GM12878 (cell line): ENCODE measurements around the gene FREM2.

ENCODE experiments used
- CHD2 ChIP-seq: IDR thresholded peaks from 2 replicates; pipeline ENCODE4 v1.6.1; 2011; ENCODE audit warnings: low read depth, low read length, improper control_type of control experiment, borderline replicate concordance
- EP300 ChIP-seq, 2 experiments: fragments of 150-350 bp in 1 of 2; IDR thresholded peaks; 2 replicates each; pipeline ENCODE4 v1.6.1; 2011 to 2012; ENCODE audit warnings: low read depth in 2 of 2, low read length in 2 of 2, borderline replicate concordance in 1 of 2, improper control_type of control experiment in 1 of 2, inconsistent platforms in 1 of 2; ENCODE audit not compliant: control insufficient read depth in 1 of 2
- FOS ChIP-seq: IDR thresholded peaks from 3 replicates; pipeline ENCODE4 v1.6.1; 2011; ENCODE audit warnings: borderline replicate concordance; ENCODE audit not compliant: insufficient read length; ENCODE audit errors: extremely low read depth
- HDAC2 ChIP-seq: fragments of 200-600 bp; sonication (generic); IDR thresholded peaks from 2 replicates; pipeline ENCODE4 v1.6.1; 2017
- KDM1A ChIP-seq: fragments of 200-600 bp; sonication (generic); IDR thresholded peaks from 2 replicates; pipeline ENCODE4 v1.6.1; 2016; ENCODE audit warnings: borderline replicate concordance
- KLF5 ChIP-seq: fragments of 450-650 bp; IDR thresholded peaks from 2 replicates; pipeline ENCODE4 v1.6.1; 2014; ENCODE audit warnings: mild to moderate bottlenecking; ENCODE audit not compliant: partially characterized antibody
- POLR2AphosphoS5 ChIP-seq: IDR thresholded peaks from 2 replicates; pipeline ENCODE4 v1.6.1; 2011; ENCODE audit warnings: mild to moderate bottlenecking, low read length, inconsistent platforms
- TF ChIP-seq, protein P1 (sequence below): IDR thresholded peaks from 2 replicates; pipeline ENCODE4 v1.6.1; 2012; ENCODE audit warnings: improper control_type of control experiment, low read depth, low read length; ENCODE audit not compliant: insufficient replicate concordance
- TF ChIP-seq, protein P2 (sequence below): IDR thresholded peaks from 2 replicates; pipeline ENCODE4 v1.6.1; 2012; ENCODE audit warnings: low read length, inconsistent platforms
- TF ChIP-seq, protein P3 (sequence below): fragments of 450-650 bp; IDR thresholded peaks from 2 replicates; pipeline ENCODE4 v1.6.1; 2017; ENCODE audit warnings: mild to moderate bottlenecking
- TF ChIP-seq, protein P4 (sequence below): fragments of 450-650 bp; IDR thresholded peaks from 2 replicates; pipeline ENCODE4 v1.6.1; 2018; ENCODE audit warnings: mild to moderate bottlenecking, low read depth, moderate library complexity; ENCODE audit not compliant: partially characterized antibody

DNA sequence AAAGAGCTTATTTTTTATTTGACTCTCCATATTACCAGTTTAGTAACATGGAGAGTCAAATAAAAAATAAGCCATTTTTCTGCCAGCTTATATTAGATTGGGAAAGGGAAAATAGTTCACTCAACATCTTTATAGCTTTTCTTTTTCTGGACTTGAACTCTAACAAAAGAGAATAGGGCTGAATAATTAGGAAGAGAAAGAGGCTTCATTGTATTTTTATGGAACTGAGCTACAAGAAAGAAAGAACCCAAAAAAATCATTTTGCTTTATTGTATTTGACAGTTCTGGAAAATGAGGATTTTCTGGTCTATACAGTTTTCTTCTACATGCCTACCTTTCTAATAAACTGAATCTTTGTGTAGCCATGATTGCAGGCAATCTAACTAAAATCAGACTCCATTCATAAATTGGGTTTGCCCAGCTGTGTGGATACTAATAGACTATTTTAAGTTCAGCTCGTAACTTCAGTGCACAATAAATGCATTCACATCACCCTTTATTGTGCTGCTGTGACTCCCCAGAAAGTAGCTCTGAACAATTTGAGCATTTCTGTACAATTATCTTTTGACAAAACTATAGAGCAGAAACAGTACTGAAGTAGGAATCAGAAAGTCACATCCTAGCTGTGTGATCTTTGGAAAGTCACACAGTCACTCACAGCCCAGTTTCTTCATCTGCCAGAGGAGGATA is 188.5 kb downstream of the FREM2 start:
- no peak for TF ChIP-seq KLF5
- no peak for TF ChIP-seq POLR2AphosphoS5
- TF ChIP-seq, protein P1, sequence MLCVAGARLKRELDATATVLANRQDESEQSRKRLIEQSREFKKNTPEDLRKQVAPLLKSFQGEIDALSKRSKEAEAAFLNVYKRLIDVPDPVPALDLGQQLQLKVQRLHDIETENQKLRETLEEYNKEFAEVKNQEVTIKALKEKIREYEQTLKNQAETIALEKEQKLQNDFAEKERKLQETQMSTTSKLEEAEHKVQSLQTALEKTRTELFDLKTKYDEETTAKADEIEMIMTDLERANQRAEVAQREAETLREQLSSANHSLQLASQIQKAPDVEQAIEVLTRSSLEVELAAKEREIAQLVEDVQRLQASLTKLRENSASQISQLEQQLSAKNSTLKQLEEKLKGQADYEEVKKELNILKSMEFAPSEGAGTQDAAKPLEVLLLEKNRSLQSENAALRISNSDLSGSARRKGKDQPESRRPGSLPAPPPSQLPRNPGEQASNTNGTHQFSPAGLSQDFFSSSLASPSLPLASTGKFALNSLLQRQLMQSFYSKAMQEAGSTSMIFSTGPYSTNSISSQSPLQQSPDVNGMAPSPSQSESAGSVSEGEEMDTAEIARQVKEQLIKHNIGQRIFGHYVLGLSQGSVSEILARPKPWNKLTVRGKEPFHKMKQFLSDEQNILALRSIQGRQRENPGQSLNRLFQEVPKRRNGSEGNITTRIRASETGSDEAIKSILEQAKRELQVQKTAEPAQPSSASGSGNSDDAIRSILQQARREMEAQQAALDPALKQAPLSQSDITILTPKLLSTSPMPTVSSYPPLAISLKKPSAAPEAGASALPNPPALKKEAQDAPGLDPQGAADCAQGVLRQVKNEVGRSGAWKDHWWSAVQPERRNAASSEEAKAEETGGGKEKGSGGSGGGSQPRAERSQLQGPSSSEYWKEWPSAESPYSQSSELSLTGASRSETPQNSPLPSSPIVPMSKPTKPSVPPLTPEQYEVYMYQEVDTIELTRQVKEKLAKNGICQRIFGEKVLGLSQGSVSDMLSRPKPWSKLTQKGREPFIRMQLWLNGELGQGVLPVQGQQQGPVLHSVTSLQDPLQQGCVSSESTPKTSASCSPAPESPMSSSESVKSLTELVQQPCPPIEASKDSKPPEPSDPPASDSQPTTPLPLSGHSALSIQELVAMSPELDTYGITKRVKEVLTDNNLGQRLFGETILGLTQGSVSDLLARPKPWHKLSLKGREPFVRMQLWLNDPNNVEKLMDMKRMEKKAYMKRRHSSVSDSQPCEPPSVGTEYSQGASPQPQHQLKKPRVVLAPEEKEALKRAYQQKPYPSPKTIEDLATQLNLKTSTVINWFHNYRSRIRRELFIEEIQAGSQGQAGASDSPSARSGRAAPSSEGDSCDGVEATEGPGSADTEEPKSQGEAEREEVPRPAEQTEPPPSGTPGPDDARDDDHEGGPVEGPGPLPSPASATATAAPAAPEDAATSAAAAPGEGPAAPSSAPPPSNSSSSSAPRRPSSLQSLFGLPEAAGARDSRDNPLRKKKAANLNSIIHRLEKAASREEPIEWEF = no peak
- TF ChIP-seq, protein P2, sequence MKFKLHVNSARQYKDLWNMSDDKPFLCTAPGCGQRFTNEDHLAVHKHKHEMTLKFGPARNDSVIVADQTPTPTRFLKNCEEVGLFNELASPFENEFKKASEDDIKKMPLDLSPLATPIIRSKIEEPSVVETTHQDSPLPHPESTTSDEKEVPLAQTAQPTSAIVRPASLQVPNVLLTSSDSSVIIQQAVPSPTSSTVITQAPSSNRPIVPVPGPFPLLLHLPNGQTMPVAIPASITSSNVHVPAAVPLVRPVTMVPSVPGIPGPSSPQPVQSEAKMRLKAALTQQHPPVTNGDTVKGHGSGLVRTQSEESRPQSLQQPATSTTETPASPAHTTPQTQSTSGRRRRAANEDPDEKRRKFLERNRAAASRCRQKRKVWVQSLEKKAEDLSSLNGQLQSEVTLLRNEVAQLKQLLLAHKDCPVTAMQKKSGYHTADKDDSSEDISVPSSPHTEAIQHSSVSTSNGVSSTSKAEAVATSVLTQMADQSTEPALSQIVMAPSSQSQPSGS = no peak
- no peak for TF ChIP-seq CHD2
- TF ChIP-seq, protein P3, sequence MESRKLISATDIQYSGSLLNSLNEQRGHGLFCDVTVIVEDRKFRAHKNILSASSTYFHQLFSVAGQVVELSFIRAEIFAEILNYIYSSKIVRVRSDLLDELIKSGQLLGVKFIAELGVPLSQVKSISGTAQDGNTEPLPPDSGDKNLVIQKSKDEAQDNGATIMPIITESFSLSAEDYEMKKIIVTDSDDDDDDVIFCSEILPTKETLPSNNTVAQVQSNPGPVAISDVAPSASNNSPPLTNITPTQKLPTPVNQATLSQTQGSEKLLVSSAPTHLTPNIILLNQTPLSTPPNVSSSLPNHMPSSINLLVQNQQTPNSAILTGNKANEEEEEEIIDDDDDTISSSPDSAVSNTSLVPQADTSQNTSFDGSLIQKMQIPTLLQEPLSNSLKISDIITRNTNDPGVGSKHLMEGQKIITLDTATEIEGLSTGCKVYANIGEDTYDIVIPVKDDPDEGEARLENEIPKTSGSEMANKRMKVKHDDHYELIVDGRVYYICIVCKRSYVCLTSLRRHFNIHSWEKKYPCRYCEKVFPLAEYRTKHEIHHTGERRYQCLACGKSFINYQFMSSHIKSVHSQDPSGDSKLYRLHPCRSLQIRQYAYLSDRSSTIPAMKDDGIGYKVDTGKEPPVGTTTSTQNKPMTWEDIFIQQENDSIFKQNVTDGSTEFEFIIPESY = no peak
- no peak for TF ChIP-seq FOS
- TF ChIP-seq EP300 (IDR thresholded peaks at IDR 0.05; ENCODE audit: borderline replicate concordance in 1 of 2, control insufficient read depth in 1 of 2, low read depth in 2 of 2, low read length in 2 of 2) = no peak
- TF ChIP-seq, protein P4, sequence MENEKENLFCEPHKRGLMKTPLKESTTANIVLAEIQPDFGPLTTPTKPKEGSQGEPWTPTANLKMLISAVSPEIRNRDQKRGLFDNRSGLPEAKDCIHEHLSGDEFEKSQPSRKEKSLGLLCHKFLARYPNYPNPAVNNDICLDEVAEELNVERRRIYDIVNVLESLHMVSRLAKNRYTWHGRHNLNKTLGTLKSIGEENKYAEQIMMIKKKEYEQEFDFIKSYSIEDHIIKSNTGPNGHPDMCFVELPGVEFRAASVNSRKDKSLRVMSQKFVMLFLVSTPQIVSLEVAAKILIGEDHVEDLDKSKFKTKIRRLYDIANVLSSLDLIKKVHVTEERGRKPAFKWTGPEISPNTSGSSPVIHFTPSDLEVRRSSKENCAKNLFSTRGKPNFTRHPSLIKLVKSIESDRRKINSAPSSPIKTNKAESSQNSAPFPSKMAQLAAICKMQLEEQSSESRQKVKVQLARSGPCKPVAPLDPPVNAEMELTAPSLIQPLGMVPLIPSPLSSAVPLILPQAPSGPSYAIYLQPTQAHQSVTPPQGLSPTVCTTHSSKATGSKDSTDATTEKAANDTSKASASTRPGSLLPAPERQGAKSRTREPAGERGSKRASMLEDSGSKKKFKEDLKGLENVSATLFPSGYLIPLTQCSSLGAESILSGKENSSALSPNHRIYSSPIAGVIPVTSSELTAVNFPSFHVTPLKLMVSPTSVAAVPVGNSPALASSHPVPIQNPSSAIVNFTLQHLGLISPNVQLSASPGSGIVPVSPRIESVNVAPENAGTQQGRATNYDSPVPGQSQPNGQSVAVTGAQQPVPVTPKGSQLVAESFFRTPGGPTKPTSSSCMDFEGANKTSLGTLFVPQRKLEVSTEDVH = no peak
- TF ChIP-seq HDAC2 = no peak
- no peak for TF ChIP-seq KDM1A
